ENCODE data around the gene ACOT4.

The ACOT4 gene

DNA sequence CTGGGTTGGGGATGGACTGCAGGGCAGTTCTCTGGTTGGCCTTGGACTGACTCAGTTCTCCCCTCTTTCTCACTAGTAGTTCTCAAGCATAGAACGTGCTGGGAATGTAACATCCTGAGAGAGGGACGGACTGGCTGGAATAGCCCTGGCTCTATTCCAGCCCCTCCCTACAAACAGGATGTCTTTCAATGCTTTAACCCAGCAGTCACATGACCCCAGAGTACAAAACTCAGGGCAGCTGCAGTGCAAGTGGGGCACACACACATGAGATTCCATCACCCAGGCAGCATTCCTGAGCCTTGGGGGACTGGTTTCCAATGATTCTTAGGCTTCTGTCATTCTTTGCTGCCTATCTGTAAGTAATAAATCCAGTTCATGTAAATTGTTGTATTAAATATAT is 19.0 kb downstream of the ACOT4 start:
- H3K4me3 ChIP-seq (ENCODE audit: low read length): no peak overlapping the region
- TF ChIP-seq, protein P1, sequence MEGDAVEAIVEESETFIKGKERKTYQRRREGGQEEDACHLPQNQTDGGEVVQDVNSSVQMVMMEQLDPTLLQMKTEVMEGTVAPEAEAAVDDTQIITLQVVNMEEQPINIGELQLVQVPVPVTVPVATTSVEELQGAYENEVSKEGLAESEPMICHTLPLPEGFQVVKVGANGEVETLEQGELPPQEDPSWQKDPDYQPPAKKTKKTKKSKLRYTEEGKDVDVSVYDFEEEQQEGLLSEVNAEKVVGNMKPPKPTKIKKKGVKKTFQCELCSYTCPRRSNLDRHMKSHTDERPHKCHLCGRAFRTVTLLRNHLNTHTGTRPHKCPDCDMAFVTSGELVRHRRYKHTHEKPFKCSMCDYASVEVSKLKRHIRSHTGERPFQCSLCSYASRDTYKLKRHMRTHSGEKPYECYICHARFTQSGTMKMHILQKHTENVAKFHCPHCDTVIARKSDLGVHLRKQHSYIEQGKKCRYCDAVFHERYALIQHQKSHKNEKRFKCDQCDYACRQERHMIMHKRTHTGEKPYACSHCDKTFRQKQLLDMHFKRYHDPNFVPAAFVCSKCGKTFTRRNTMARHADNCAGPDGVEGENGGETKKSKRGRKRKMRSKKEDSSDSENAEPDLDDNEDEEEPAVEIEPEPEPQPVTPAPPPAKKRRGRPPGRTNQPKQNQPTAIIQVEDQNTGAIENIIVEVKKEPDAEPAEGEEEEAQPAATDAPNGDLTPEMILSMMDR (conservative IDR thresholded peaks at IDR 0.05; ENCODE audit: low read length): no peak
- DNase-seq (ENCODE audit: low read depth): no peak

DNA sequence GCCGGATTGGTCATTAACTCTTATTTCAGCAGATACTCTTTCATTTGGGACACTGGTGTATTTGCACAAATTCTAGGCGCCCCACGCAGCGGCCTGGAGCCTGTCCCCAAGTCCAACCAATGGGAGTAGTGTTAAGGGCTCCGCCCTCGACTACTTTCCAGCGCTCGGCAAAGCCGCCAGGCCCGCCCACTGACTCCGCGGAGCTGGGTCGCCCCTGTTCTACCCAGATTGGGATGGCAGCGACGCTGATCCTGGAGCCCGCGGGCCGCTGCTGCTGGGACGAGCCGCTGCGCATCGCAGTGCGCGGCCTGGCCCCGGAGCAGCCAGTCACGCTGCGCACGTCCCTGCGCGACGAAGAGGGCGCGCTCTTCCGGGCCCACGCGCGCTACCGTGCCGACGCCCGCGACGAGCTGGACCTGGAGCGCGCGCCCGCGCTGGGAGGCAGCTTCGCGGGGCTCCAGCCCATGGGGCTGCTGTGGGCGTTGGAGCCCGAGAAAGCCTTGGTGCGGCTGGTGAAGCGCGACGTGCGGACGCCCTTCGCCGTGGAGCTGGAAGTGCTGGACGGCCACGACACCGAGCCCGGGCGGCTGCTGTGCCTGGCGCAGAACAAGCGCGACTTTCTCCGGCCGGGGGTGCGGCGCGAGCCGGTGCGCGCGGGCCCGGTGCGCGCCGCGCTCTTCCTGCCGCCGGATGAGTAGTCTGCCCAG is 20.8 kb downstream of the ACOT4 start, which contains the start of gene ACOT6:
Gene ACOT6 (plus strand): TSS at position 179 of the 707 bp plus-strand sequence. CDS start 55 bp downstream, at position 234.
- DNase-seq (ENCODE audit: low read depth): peak; percentile 70
- TF ChIP-seq, protein P1 (conservative IDR thresholded peaks at IDR 0.05; ENCODE audit: low read length): no peak
- H3K4me3 ChIP-seq (ENCODE audit: low read length): peak within 1 kb of the TSS; percentile 61

DNA sequence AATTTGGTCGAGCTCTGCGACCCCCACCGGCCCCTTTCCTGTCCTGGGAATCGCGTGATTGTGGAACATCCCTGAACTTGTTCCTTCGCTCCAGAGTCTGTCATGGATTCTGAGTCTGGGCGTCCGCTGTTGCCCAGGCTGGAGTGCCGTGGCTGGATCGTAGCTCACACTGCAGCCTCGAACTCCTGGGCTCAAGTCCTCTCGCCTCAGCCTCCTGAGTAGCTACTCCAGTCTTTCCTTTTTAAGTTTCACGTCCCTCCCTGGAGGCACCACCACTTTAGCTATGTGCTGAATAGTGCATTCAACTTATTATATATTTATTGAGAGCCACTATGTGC is 21.3 kb downstream of the ACOT4 start:
- no peak for DNase-seq (ENCODE audit: low read depth)
- peak overlapping the region; percentile 61 for H3K4me3 ChIP-seq (ENCODE audit: low read length)
- TF ChIP-seq, protein P1 (conservative IDR thresholded peaks at IDR 0.05; ENCODE audit: low read length): no peak

DNA sequence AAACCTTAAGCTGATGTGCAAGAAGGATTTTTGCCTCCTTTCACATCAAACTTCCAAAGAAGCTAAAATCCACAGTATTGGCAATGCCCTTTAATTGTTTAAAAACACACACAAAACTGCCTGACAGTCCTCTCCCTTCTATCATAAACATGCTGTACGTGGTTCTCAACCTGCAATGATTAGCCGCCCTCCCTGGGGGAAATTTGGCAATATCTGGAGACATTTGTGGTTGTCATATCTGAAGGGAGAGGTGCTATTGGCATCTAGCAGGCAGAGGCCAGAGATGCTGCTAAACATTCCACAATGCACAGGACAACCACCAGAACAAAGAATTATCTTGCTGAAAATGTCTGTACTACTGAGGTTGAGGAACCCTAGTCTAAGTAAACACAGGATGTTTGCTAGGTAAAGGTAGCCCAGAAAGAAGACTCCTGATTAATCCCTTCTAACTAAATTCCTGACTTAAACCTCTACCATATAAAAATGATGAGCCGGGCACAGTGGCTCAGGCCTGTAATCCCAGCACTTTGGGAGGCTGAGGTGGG is 21.8 kb downstream of the ACOT4 start:
- no peak for DNase-seq (ENCODE audit: low read depth)
- TF ChIP-seq, protein P1 (conservative IDR thresholded peaks at IDR 0.05; ENCODE audit: low read length): no peak
- H3K4me3 ChIP-seq (ENCODE audit: low read length): no peak overlapping the region

DNA sequence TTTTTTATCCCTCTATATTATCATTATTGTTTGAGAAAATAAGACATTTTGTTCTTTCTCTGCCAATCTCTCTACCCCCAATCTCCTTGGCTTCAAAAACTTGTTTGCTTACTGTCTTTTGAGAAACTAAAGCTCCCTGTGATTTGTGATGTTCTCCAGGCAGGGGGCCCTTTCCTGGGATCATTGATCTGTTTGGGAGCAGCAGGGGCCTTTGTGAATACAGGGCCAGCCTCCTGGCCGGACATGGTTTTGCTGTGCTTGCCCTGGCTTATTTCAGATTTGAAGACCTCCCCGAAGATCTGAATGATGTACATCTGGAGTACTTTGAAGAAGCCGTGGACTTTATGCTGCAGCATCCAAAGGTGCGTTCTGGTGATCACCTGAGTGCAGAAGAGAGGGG is 25.2 kb downstream of the ACOT4 start:
- no peak overlapping the region for H3K4me3 ChIP-seq (ENCODE audit: low read length)
- TF ChIP-seq, protein P1 (conservative IDR thresholded peaks at IDR 0.05; ENCODE audit: low read length): no peak
- no peak for DNase-seq (ENCODE audit: low read depth)

DNA sequence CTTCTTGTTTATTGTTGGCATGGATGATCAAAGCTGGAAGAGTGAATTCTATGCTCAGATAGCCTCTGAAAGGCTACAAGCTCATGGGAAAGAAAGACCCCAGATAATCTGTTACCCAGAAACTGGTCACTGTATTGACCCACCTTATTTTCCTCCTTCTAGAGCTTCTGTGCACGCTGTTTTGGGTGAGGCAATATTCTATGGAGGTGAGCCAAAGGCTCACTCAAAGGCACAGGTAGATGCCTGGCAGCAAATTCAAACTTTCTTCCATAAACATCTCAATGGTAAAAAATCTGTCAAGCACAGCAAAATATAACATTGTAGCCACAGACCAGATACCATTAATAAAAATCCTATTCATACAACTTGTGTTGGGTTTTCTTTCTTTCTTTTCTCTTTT is 27.9 kb downstream of the ACOT4 start:
- no peak overlapping the region for H3K4me3 ChIP-seq (ENCODE audit: low read length)
- TF ChIP-seq, protein P1 (conservative IDR thresholded peaks at IDR 0.05; ENCODE audit: low read length): no peak
- no peak for DNase-seq (ENCODE audit: low read depth)

DNA sequence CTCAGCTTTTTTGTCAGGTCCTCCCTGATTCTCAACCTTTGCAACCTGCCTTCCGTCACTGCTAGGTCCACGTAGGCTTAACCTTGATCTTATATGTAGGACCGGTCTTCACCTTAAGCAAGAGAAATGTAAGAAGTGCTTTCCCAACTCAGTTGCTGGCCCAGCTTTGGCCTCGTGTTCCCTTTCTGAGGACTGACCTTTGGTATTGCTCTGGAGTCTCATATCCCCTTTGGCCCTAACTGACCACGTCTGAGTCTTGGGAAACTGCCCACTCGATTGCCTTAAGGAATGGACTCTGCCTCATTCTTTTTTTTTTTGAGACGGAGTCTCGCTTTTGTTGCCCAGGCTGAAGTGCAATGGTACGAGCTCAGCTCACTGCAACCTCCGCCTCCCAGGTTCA is 28.6 kb downstream of the ACOT4 start:
- no peak for DNase-seq (ENCODE audit: low read depth)
- H3K4me3 ChIP-seq (ENCODE audit: low read length): no peak overlapping the region
- TF ChIP-seq, protein P1 (conservative IDR thresholded peaks at IDR 0.05; ENCODE audit: low read length): no peak
